Ramos (cell line): Measurements from ENCODE around the gene MS4A6E.

ENCODE experiments used
- in situ Hi-C: fragments of 300-500 bp; cut with MboI; formaldehyde crosslinking; loops from one replicate; pipeline ENCODE4 v1.14.3; 2022; ENCODE audit warnings: low sequenced_read_pairs; ENCODE audit not compliant: unreplicated experiment

The MS4A6E gene

GRCh38 chr11:60370811-60371298, 43.8 kb downstream of the MS4A6E start:
- in situ Hi-C loops: no loop called here

GRCh38 chr11:60371386-60371785, 44.3 kb downstream of the MS4A6E start:
- in situ Hi-C loops: no loop called here

DNA sequence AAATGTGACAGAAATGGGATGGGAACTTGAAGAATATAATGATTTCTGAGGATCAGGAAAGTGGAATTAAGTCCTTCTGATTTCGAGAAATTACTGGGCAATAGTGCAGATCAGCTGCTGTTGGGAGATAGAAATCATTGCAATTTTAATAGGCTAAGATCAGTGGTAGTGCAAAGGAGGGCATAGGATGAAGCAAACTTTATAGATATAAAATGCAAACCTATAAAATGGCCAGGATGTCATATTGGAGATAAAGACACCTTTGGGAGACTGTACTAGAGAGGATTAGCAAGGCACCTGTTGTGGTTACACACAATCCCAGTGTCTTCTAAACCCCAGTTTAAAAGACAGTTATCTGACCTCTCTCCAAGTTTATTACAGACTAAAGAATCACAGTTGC, 44.8 kb downstream of the MS4A6E start:
- in situ Hi-C loops: no loop called here

- in situ Hi-C loops: no loop called here
Observed at GRCh38 chr11:60372767-60373166, 45.7 kb downstream of the MS4A6E start.

DNA sequence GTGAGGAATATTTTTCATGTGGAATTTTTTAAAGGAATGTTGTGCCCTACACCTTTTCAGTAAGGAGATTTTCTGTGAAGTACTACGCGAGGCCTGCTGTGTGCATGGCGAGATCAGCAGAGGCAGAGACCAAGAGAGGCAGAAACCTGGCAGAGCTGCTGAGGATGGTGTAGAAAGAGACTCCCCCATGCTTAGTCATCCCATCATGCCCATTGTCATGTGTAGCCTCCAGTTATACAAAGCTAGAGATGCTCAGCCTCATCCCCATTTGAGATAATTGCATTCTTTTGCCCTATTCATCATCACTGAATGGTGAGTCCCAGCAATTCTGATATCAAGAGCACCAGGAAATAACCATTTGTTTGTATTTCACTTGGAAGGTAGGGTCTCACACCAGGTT, 48.3 kb downstream of the MS4A6E start:
- in situ Hi-C loops: no loop called here

GRCh38 chr11:60376601-60377000, 49.5 kb downstream of the MS4A6E start:
- in situ Hi-C loops: no loop called here

- in situ Hi-C loops: no loop called here
Observed at GRCh38 chr11:60377401-60378136, 50.5 kb downstream of the MS4A6E start.

GRCh38 chr11:60378354-60378753, 51.3 kb downstream of the MS4A6E start, which contains the start of gene MS4A7:
Gene MS4A7, plus strand, starts transcription at chr11:60378532. Its CDS starts 4,610 bp downstream, at chr11:60383142.
- in situ Hi-C loops: no loop called here

DNA sequence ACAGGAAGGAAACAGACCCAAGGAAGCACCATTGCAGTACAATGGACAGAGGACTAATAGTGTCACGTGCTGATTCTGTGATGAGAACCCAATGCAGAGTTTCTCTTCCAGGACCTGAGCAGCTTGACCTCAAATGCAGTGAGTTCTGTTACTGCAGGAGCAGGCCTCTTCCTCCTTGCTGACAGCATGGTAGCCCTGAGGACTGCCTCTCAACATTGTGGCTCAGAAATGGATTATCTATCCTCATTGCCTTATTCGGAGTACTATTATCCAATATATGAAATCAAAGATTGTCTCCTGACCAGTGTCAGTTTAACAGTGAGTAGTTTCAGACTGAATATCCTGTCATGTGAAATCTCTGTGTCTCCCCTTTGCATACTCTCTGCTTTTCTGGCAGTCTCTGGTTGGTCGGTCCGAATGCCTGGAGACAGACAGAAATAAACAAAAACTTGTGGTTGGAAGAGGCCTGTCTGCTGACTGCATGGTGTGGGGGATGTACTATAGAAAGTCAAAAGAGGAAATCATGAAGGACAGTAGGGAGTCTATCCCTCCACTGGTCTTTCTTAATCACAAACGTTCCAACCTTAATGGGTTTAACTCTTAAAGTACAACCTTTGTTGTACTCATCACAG, 62.3 kb downstream of the MS4A6E start:
- in situ Hi-C loops: no loop called here

- in situ Hi-C loops: no loop called here
Observed at GRCh38 chr11:60390419-60390818, 63.4 kb downstream of the MS4A6E start.
